GM21381 (cell line): ENCODE data around the gene PMFBP1.

Experiments used
- ATAC-seq: cut with Tn5 transposase; IDR thresholded peaks from one replicate; pipeline ENCODE4 v1.9.1; 2021; ENCODE audit warnings: mild to moderate bottlenecking, moderate library complexity; ENCODE audit not compliant: unreplicated experiment

The PMFBP1 gene

GRCh38 chr16:72172105-72173034 lies at the start of gene PMFBP1:
TSS of gene PMFBP1 (minus strand) at chr16:72172155. CDS start at chr16:72171208, 947 bp downstream.
- peak; percentile 98 for ATAC-seq

DNA sequence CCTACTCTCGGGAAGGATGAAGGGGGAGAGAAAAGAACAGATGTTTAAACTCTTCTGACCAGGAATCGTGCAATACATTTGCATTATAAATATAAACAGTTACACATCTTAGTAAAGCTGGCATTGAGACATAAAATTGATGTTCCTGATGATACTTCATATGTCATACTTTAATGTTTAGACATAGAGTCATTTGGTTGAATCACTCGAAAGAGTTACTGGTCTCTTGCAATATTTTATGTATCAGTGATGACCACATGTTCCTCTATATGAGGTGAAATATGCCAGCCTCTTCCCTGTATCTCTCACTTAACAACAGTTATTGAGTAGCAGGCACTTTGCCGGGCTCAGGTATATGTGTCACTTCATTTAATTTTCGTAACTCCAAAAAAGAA lies 49.7 kb upstream of the PMFBP1 start:
- no peak for ATAC-seq

GRCh38 chr16:72220875-72221629 lies 49.1 kb upstream of the PMFBP1 start:
- no peak for ATAC-seq

GRCh38 chr16:72219282-72219681 lies 47.3 kb upstream of the PMFBP1 start:
- no peak for ATAC-seq

GRCh38 chr16:72216767-72217166 lies 44.8 kb upstream of the PMFBP1 start:
- no peak for ATAC-seq

GRCh38 chr16:72214821-72215220 lies 42.9 kb upstream of the PMFBP1 start:
- ATAC-seq, result no peak

GRCh38 chr16:72211110-72211509 lies 39.2 kb upstream of the PMFBP1 start:
- no peak for ATAC-seq

- ATAC-seq, result no peak
Measured at GRCh38 chr16:72210555-72210954, 38.6 kb upstream of the PMFBP1 start.

GRCh38 chr16:72210072-72210471 lies 38.1 kb upstream of the PMFBP1 start:
- ATAC-seq, result no peak

- no peak for ATAC-seq
Measured at GRCh38 chr16:72206299-72206698, 34.3 kb upstream of the PMFBP1 start.

DNA sequence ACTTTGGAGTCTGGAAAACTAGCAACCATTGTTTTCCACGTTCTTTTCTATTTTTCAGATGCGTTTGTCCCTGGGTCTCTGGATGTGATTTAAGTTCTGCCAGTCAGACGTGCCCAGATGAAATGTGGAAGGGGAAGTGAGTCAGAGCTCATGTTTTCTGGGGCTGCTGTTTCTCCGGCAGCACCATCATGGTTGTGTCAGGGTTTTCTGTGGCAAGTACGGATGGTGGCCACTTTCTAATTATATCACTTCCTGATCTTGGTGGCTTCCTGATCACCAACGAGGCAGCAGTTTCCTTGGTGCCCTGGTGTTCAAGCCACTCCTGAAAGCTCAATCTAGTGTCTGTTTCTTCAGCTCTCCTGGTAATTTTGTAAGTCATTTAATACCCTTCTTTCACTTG lies 31.4 kb upstream of the PMFBP1 start:
- peak; percentile 72 for ATAC-seq

GRCh38 chr16:72202014-72202413 lies 30.1 kb upstream of the PMFBP1 start:
- no peak for ATAC-seq

- ATAC-seq, result no peak
Measured at GRCh38 chr16:72201387-72201786, 29.4 kb upstream of the PMFBP1 start.

DNA sequence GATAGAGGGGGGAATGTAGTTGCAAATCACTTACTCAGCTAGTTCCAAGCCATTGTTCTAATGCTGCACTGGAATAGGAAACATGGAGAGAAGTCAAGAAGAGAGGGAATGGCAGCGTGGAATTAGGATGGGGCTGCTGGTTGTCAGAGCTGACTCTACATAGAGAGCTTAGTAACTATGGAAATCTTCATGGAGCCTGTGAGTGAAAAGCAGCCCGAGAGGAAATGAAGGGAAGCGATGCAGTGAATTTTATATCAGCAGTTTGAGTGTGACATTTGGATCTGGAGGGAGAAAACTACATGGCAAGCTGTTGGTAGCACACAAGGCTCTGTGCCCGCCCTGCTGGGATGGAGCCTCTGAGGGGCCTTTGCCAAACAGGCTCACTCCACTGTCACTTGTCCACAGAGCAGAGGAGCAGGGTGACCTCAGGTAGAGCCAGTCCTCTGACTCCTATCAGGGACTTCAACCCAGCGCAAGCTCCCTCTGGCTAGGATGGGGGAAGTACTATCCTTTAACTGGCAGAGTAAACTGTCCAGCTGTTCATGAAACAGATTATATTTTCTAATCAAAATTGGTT lies 27.9 kb upstream of the PMFBP1 start:
- no peak for ATAC-seq

DNA sequence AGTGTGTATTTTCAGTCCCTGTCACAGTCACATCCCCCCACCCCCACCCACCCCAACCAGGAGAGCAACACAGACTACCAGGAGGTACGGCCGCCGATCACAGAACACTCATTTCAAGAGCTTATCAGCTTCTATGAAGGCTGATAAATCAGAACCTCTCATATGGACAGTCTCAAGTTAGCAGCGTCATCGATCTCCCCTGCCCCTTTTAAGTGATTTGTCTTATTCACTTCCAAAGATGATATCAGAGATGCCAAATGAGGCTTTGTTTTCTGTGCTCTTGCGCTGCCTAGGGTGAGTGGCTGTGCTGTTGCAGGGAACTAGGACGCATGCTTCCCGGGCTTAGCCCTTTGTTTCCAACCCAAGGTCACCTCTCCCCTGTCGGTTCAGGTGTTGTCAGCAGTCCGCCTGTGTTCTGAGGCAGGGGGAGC lies 26.8 kb upstream of the PMFBP1 start:
- no peak for ATAC-seq

DNA sequence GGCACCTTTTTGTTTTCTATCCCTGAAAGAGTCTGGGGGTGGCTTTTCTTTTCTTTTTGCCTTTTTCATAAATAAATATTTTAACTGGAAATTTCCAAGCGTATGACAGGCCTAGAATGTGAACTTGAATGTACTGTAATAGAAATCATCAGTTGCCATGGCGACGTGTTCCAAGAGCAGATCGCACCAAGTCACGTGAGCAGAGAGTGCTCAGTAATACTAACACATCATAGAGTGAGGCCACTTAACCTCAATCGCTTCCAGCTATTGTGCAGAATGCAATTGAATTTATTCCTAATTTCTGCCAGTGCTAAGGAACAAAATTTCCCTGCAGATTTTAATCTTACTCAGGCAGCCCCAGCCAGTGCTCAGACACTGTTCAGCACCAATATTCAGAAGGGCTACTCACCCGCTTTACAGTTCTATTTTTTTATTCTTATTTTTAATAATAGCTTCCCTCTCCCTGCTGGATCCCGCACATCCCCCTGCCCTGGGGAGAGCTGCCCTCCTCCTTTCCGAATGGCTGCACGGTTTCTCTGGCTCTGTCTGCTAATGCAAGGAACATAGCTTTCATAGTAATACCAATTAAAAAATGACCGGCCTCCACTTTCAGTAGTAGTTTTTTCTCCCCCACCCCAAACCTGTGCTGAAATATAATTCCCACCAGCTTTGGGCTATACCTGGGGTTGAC lies 26.2 kb upstream of the PMFBP1 start:
- ATAC-seq, result no peak

- ATAC-seq, result no peak
Measured at GRCh38 chr16:72197545-72197944, 25.6 kb upstream of the PMFBP1 start.

DNA sequence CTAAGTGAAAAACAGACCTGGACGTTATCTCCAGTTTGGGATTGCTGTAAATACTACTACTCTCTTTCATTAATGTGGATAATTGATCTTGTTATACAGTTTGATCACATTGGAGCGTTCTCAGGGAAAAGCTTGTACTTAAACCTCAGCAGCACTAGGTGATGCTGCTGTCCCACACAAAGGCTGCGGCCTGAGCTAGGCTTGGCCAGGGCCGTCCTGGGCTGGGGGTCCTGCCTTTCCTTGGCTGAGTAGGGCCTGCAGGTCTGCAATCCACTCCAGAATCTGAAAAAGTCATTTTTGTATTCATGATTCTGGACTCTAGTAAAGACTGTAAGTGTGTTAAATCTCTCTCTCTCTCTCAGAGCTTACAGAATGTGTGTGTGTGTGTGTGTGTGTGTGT lies 23.7 kb upstream of the PMFBP1 start:
- ATAC-seq, result no peak

GRCh38 chr16:72191551-72191950 lies 19.6 kb upstream of the PMFBP1 start:
- no peak for ATAC-seq

DNA sequence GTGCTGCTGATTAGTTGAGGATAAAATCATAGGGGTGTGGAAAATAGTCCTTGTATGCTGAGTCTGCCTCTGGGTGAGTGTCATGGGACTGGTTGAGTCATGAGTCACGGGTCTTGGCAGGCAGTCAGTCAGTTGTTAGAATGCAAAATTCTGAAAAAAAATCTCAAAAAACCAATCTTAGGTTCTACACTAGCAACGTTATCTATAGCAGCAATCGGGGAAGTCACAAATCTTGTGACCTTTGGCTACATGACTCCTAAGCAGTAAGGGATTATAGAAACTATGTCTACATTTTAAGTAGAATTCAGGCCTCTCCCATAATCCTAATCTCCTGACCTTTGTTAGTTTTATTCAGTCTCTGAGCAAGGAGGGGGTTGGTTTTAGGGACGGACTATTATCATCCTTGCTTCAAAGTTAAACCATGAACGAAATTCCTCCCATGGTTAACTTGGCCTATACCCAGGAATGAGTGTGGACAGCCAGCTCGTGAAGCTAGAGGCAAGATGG lies 18.0 kb upstream of the PMFBP1 start:
- no peak for ATAC-seq

- ATAC-seq, result no peak
Measured at GRCh38 chr16:72188541-72188940, 16.6 kb upstream of the PMFBP1 start.
